Measurements from ENCODE around the gene RPAP3.

Gene RPAP3

DNA sequence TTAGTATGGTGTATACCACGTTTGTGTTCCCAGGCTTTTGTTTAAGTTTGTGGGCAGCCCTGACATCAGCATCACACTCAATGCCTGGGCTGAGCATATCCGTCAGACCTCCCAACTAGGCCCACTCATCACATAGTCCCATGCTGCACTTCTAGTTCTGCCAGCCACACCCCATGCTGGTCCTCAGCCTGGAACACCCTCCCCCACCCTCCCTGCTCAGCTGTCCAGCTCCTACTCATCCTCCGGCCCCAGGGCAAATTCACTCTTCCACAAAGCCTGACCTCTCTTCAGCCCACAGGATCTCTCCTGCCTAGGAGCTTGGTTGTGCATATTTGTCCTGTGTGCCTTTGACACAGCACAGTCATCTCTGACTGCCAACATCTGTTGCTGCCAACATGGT lies 23.4 kb upstream of the RPAP3 start:
- intact Hi-C loops (cut with DNase I) = no loop called here
- DNase-seq = no peak

DNA sequence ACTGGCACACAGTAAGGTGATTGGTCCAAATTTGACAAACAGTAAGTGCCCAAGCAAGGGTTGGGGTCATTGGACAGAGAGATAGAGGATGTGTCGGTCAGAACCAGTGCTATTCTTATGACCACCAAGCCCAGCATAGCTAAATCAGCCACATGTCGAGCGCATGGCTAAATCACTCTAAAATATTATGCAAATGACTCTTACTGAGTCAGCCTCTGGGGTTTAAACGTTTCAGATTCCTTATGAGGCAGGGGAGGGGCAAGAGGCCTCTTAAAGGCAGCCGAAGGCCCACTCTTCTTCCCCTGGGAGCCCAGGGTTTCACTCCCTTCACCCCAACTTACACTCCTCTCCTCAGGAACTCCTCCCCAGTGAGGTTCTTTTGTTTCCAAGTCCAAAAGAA lies 20.1 kb upstream of the RPAP3 start:
- intact Hi-C loops (cut with DNase I) = no loop called here
- peak in 1 of 42 donors; percentile 11 for DNase-seq

DNA sequence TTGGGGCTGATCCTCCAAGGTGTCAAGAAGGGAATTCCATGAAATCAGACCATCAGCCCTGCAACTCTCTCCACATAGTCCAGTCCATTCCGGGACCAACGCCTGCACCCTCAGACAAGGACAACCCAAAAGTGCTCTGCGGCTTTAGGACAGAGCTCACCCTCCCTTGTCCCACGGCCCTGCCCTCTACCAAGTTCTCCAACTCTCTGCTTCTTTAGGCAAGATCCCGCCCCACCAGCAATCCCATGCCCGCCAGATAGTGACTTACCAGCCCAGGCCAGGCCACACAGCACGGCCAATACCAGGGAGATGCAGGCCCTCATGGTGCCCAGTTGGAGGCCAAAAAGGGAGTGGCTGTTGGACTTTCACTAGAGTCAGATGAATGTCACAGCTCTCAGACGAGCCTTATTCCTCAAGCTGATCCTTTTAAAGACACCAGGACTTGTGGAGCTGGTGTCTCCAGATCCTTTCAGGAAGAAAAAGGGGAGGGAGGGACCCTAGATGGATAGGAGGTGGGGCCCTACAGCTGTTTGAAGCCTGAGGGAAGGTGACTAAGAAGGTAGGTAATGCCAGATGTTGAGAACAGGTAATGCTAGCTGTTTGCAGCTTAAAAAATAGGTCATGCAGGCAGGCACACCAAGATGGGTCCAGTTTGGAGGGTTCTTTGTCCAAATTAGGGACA lies 19.4 kb upstream of the RPAP3 start, which contains the start of gene ENDOU:
Gene ENDOU, minus strand, starts transcription at position 400 of the 682 bp plus-strand sequence. Its CDS starts 77 bp downstream, at position 323.
- intact Hi-C loops (cut with DNase I) = no loop called here
- DNase-seq = peak in 2 of 42 donors; percentile 11 to 35

DNA sequence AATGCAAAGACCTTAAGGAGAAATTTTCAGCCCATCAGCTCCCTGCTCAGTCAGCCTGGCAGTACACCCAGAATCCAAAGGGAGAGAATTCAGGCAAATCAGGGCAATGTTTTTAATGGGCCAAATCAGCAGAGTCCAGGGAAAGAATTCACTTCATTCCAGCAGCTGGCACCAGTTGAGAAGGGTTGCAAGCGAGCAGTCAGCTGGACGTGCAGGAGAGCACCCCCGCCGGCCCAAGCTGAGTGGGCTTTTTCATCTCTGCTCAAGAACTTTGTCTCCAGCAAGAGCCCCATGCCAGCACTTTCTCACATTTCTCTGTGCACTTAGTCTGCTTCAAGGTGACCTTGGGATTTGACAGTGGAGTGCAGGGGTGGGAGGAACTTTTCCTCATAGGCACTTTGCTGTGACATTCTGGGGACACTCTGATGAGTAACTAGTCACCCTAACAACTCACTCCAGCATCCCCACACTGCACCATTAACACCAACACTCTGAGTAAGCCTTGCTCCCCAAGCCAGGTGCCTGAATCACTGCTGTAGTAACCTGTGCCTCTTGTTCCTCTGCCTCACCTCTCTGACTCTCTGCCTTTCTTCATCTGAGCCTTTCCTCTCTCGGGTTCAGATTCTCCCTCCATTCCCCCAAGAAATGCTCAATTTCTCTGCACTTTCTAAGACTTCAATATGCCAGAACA lies 17.3 kb upstream of the RPAP3 start:
- intact Hi-C loops (cut with DNase I) = no loop called here
- DNase-seq = peak in 24 of 42 donors; percentile 36 to 81 (median 60)

DNA sequence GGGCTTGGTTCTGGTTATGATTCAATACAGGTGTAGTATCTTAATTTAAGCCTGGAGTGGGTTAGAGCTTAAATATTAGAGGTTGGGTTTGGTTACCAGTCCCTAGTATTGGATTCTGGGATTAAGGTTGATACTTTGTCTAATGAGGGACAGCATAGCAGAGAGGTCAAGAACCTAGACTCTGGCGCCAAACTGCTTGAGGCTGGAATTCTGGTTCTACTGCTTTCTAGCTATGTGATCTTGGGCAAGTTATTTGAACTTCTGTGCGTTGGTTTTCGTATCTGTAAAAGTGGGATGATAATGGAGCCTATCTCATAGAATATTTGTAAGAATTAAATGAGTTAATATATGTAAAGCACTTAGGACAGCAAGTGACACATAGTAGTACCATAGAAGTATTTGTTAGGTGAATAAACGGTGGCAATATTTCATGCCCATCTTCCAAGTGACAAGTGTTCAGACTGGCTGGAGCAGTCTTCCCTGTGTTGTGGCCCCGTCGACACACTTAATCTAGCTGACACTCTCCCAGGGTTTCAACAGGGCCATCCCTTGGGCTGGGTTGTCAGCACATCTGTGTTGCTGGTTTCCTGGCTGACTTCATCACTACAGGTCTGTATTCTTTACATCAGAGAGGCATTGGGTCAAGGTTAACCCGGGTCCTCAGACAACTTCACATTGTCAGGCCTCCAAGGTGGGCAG lies 16.5 kb upstream of the RPAP3 start:
- intact Hi-C loops (cut with DNase I) = no loop called here
- peak in 1 of 42 donors; percentile 10 for DNase-seq

DNA sequence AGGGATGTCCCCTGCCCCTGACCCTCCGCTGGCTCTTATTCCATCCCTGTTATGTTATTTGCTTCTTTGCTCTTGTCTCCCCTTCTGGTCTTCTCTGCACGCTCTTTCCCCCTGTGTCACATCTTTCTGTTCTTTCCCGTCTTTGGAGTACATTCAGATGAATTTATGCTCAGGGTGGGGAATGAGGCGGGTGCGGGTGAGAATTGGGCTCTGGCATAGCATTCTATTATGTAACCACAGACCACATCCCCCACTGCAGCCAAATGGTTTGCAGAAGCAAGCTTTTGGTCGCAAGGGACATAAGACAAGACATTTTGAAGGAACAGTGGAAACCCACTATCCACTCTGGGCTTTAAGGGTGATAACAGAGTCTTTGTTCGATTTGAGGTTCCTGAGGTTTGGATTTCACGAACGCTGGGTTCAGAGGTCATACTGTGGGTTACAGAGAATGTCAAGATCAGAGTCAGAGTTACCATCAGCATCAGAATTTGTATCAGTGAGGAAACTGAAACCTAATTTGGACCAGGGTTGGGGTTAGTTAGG lies 15.7 kb upstream of the RPAP3 start:
- peak in 7 of 42 donors; percentile 1 to 37 (median 10) for DNase-seq
- intact Hi-C loops (cut with DNase I) = no loop called here

DNA sequence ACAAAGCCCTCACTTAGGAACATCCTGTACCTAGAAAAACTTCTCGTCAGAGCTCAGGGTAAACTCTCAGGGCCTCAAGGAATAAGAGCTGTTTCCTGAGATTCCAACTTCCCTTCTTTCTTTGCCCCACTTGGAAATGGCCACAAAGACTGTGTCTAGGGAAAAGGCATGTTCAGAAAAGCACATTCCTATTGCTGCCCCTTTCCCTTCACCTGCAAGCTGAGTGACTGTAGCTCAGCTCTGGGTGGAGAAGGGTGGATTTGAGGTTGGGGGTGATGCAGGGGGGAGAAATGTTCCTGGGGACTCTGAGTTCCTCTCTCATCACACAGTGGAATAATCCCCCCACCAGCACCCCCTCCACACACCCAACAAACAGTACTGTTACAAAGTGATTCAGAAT lies 12.7 kb upstream of the RPAP3 start:
- peak in 4 of 42 donors; percentile 3 to 21 (median 8) for DNase-seq
- intact Hi-C loops (cut with DNase I) = loop anchor here (5.0 kb wide), 1 partner anchor 39 kb away; the partner anchor contains the start of gene RAPGEF3

DNA sequence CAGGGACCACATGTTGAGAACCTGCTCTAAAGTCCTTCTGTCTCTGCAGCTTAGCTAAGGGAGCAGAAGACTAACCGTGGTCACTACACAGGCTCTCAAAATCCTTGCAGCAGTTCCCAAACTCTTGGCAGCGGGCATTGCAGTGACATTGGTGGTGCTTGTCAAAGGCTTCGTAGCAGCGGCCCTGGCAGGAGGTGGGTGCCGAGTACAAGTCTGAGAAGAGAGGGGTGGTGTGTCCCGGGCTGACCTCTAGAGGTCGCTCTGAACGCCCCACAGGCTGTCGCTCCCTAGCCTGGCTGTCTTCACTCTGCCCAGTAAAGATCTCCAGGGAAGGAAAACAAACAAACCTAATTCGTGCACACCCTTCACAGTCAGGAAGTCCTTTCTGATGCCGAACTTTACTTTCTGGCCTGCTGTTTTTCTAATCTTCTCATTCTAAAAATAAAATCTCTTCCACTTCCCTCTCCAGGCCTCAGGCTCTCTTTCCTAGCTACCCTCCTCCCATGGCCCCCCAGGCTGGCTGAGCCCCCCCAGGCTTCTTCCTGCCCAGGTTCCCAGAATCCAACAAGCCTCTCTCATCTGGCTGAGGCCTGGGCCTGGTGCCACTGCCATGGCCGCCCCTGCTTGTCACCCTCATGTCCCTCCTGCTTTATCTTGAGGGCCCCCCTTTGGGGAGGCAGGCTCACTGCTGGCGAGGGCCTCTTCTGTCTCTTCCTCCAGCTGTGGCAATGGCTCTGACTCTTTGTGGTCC lies 11.8 kb upstream of the RPAP3 start:
- intact Hi-C loops (cut with DNase I) = loop anchor here (5.0 kb wide), 1 partner anchor 40 kb away; the partner anchor contains the start of gene RAPGEF3
- DNase-seq = peak; percentile 66 to 94 (median 87)

DNA sequence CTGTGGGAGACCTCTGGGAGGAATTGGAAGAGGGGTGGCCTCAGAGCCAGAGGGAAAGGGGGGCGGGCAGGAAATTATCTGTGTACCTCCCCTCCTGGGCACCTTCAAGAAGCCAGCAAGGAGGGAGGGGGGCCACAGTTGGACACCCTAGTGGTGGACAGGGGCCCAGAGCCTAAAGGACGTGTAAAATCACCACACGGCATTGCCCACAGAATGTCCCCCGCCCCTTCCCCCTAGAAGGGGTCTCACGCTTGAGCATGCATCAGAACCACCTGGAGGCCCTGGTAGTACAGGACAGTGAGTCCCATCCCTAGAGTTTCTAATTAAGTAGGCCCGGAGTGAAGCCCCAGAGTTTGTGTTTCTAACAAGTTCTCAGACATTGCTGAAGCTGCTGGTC lies 11.2 kb upstream of the RPAP3 start:
- intact Hi-C loops (cut with DNase I) = loop anchor here (5.0 kb wide), 1 partner anchor 40 kb away; the partner anchor contains the start of gene RAPGEF3
- peak in 3 of 42 donors; percentile 14 to 34 (median 30) for DNase-seq

DNA sequence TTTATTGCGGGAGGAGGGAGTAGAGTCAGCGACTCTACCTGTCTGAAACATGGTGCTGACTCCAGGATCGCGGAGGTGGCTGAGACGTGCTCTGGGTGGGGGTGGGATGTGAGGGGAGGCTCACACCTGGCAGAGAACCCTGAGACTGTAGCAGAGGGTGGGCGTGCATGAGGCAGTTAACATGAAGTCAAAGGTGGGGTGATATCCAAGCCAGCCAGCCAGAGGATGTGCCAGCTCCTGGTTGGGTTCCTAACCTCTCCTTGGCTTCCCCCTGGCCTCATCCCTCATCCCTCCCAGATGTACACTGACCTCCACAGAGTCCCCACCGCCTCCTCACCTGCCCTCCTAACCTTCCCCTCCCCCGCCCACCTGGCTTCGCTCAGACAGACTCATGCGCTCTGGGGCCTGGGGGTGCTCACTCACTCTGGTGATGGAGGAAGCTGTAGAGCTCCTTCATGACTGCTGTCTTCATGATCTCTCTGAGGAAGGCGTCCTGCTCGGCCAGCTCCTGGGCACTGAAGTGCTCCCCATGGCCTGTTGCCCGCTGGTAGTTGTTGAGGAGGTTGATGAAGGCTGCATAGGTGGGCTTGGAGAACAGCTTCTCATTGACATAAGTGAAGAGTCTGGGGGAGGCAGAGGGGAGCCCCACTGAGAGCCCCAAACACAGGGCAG lies 10.2 kb upstream of the RPAP3 start:
- DNase-seq = peak in 16 of 42 donors; percentile 10 to 83 (median 54)
- intact Hi-C loops (cut with DNase I) = loop anchor here (2.0 to 5.0 kb wide), 3 partner anchors 41 to 123 kb away; partner anchors contain the start of gene RAPGEF3

DNA sequence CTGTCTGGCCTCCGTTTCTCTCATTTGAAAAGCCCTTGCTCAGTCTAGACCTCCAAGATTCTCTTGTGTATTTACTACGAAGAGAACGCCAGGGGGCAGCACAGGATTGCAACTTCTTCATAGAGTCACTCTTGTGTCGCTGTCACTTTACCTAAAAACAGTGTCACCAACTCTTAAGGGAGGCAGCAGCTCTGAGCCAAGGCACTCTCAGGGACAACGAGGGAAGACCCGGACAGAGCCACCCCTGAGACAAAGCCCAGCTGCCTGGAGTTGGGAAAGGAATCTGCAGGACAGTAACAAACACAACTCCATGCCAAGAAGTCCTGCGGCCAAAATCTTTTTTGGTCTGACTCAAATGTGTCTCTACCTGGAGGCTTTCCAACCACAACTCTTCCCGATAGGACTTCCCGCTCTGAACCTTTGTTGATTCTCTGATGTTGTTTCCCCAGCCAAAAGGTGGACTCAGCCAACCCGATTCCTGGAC lies 9.6 kb upstream of the RPAP3 start:
- DNase-seq = peak; percentile 76 to 97 (median 91)
- intact Hi-C loops (cut with DNase I) = loop anchor here (2.0 to 5.0 kb wide), 3 partner anchors 42 to 123 kb away; partner anchors contain the start of gene RAPGEF3

DNA sequence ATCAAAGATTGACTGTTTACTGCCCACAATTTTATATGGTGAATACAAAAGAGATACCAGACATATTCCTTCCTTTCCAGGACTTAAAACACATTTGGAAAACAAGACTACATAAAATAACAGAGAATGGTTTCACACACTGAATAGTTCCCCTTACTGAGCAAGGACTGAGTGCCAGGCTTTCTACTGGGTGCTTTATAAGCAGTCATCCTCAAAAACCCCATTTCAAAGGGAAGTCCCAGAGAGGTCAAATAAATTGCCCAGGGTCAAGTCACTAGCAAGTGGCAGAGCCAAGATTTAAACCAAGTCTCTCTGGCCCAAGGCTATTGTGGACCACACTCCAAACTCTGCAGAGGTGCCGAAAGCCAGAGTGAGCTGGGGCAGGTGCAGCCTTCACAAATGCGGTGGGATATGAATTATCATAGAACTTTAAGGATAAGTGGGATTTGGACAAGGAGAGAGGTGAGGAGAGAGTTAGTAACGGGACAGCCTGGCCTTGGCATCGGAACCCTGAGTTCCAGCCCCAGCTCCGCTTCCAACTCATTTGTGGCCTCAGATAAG lies 9.1 kb upstream of the RPAP3 start:
- intact Hi-C loops (cut with DNase I) = loop anchor here (2.0 to 5.0 kb wide), 3 partner anchors 42 to 124 kb away; partner anchors contain the start of gene RAPGEF3
- no peak for DNase-seq

DNA sequence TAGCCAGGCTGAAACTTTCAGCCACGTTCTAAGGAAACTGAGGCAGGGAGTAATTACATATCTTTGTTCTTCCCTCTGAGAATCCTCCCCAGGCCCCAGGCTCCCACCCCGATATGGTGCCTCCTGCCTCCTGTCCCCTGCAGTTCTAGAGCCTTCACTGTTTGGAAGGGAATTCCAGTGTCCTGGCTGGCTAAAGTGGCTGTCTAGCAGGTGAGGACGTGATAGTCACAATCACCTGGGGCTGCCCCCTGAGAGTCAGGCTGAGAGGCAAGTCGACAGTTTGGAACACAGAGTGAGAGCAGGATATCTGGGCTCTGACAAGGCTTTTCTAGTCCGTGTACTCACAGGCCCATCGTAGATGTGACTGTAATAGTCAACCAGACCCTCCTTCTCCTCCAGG lies 6.3 kb upstream of the RPAP3 start:
- intact Hi-C loops (cut with DNase I) = no loop called here

DNA sequence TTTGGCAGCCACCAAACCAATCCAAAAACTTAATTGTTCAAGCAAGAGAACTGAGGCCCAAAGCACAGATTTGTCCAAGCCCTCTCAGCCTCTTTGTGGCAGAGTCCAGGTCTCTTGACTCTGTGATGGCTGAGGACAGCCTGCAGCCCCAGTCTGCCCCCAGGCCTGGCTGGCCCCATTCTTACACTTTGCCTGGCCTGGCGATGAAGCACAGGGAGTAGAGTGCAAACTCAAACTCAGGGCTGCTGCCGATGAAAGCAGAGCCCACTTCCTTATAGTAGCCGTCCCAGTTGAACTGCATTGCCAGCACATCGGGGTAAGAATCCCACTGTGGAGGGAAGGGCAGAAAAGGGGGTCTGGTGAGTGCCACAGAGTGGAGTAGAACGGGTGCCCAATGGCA lies 5.6 kb upstream of the RPAP3 start:
- intact Hi-C loops (cut with DNase I) = no loop called here
- no peak for DNase-seq

More for the DNA sequence above, 6.3 kb upstream of the RPAP3 start:
- peak in 1 of 42 donors; percentile 18 for DNase-seq

DNA sequence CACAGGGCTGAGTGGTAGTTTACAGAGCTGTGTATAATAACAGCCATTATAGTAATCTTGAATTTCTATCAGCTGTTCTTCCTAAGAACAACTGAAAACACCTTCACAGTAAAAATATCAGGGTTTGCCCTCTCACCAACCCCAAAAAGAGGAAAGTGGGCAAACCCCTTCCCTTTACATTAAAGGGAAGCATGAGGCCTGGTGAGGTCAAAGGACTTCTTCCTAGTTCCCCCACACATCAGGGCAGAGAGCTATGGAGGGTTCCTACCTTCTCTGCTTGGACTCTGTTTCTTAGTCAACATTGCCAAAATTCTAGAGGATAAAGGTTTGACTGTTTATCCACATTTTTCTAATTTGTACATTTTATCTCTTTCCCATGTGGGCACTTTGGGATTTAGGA lies 4.4 kb upstream of the RPAP3 start:
- DNase-seq = peak in 1 of 42 donors; percentile 13
- intact Hi-C loops (cut with DNase I) = no loop called here

DNA sequence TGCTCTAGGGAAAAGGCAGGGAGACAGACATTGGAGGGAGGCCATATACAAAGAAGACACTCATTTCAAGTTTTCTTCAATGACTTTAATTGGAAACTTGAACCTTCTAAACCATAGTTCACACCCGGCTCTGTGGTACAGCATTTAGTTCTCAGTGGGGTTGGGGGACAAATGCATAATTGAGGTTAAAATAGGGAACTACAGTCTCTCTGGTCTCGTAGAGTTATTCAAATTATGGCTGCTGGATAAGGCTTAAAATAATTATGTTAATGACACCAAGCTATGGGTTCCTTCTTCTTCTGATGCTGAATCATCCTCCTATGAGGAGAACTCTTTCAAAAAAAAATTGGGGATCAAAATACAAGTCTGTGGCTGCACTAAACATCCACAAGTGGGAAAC lies 3.8 kb upstream of the RPAP3 start:
- no peak for DNase-seq
- intact Hi-C loops (cut with DNase I) = no loop called here

DNA sequence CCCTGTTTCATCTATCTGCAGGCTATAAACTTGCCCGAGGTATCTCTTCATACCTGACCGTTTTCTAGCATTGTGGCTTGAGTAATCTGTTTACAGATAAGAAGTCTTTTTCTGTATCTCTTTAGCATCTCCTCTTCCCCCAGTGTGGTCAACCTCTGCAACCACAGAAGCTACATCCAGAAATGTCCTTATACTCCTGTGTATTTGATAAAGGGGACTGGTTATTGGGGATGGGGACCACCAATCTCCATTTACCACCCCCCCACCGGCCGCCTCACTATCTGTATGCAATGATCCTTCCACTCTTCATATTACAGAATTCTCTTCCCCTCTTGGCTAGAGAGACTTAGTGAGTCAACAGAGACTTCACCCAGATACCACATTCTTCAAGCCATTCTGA lies 3.4 kb upstream of the RPAP3 start:
- DNase-seq = peak in 2 of 42 donors; percentile 22 to 36
- intact Hi-C loops (cut with DNase I) = no loop called here
